ENCODE measurements around the gene MLXIPL.

MLXIPL gene

GRCh38 chr7:73547841-73548240 lies 76.5 kb downstream of the MLXIPL start:
- H3K4me3 ChIP-seq (ENCODE audit: low read depth, low read length) = no peak overlapping the region
- no peak for DNase-seq (ENCODE audit: low read depth)
- TF ChIP-seq CTCF (IDR thresholded peaks at IDR 0.05; ENCODE audit: low read depth, low read length) (no peak), POLR2A (IDR thresholded peaks at IDR 0.05; ENCODE audit: extremely low read depth, insufficient read length) (no peak), MAX (IDR thresholded peaks at IDR 0.05; ENCODE audit: low read depth, low read length) (no peak), MYC (IDR thresholded peaks at IDR 0.05; ENCODE audit: low read depth, low read length) (no peak)

GRCh38 chr7:73544678-73545077 lies 79.6 kb downstream of the MLXIPL start:
- DNase-seq (ENCODE audit: low read depth) = no peak
- no peak for TF ChIP-seq MAX (IDR thresholded peaks at IDR 0.05; ENCODE audit: low read depth, low read length)
- TF ChIP-seq POLR2A (IDR thresholded peaks at IDR 0.05; ENCODE audit: extremely low read depth, insufficient read length) = no peak
- TF ChIP-seq CTCF (IDR thresholded peaks at IDR 0.05; ENCODE audit: low read depth, low read length) = no peak
- no peak for TF ChIP-seq MYC (IDR thresholded peaks at IDR 0.05; ENCODE audit: low read depth, low read length)
- H3K4me3 ChIP-seq (ENCODE audit: low read depth, low read length) = no peak overlapping the region

Measured in NB4 (cell line).